Posterior vena cava (tissue), 2 donors: ENCODE data around the gene CFAP299. TPM values are rescaled to one million over a fixed set of nuclear protein-coding genes. Genes with fewer than 3 reads are reported as not detected.

ENCODE experiments used
- DNase-seq: peaks from one replicate; pipeline ENCODE4 v3.0.0-alpha.2; 2020; ENCODE audit warnings: low spot score
- intact Hi-C, 2 donors: fragments of 100-400 bp; cut with DNase I; formaldehyde crosslinking; loops; one replicate each; pipeline versions ENCODE4 v1.14.1 to v1.14.2; 2022 to 2023
- total RNA-seq, 2 donors: library from RNA; stranded (reverse); fragmentation: NEBNext Ultra II Directional; extraction: Animal tissue kit (Norgen Biotek cat#: 25700); gene quantifications; one replicate each; pipeline ENCODE4 v1.2.1, GENCODE V29; 2021
- donor health status: DM: yes; HTN: yes; CAD: no.
- donor health status: DM: yes; HTN: yes; CAD: no.

Gene CFAP299
- total RNA-seq, 2 donors from 2014 or later, result not detected

GRCh38 chr4:80471756-80472155, 136.2 kb downstream of the CFAP299 start:
- intact Hi-C loops, result no loop called here
- no peak for DNase-seq

DNA sequence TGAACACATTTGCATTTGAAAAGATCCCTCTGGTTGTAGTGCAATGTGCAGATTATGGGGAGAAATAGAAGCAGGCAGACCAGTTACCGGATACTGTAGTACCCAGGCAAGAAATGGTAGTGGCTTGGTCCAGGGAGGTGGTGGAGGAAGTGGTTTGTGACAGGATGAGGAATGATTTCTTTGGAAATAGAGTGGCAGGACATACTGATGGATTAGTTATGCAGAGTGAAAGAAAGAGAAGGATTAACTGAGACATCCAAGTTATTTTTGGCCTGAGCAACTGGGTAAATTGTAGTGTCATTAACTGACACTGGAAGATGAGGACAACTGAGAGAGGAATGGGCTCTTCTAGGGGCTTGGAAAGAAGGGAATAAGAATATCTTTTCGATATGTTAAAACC, 139.7 kb downstream of the CFAP299 start:
- no peak for DNase-seq
- intact Hi-C loops, result no loop called here

DNA sequence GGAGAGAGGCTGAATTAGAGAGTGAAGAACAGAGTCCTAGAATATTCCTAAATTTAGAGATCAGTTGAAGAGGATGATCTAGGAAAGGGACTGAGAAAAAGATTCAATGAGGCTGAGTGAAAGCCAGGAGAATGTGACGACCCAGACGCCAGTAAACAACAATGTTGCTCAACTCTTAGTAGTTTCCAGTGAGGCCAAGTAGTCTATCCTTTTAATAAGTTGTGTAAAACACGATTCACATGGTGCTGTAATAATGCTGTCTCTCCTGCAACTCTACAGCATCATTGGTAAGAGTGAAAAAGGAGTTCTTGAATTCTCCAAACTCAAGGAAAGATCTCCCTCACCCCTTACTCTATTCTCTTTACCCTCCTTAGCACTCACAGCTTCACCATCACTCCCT, 140.3 kb downstream of the CFAP299 start:
- intact Hi-C loops, result no loop called here
- no peak for DNase-seq

- intact Hi-C loops, result no loop called here
- DNase-seq, result no peak
Observed at GRCh38 chr4:80484712-80485111, 149.2 kb downstream of the CFAP299 start.

DNA sequence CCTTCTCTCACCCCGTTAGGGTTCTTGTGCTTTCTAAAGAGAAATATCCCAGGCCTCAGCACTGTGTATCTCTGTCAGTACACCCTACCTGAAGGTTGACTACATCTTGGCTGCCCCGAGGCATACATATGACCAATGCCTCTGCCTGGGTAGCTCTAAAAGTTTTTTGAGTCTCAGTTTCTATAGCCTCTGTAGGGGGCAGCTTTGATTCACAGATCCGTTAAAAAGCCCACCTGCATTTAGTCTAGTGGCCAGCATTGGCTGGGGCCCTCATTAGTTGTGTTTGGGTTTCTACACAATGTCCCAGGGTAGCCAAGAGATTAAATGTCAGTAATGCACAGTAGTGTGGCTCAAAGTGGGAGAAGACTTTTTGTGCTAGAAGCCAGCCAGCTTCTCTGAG, 151.1 kb downstream of the CFAP299 start:
- intact Hi-C loops, result no loop called here
- no peak for DNase-seq

DNA sequence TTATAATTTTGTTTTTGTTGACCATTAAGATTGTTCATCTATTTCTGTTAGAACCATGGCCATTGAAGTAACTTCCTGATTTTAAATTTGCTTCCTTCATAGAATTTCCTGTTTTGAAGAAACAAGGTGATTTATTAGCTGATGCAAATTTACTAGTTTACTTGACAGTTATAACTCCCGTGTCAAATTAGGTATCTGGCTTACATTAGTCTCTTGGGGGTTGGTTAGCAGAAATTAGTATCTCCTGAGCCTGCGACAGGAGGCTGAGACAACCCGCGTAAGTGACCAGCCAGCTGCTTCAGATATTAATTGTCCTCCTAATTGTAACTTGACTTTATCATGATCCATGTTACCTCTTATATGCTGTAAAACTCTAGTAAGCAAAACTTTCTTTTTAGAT, 154.3 kb downstream of the CFAP299 start:
- intact Hi-C loops, result no loop called here
- DNase-seq, result no peak

- intact Hi-C loops, result no loop called here
- DNase-seq, result no peak
Observed at GRCh38 chr4:80492761-80493160, 157.2 kb downstream of the CFAP299 start.

- intact Hi-C loops, result no loop called here
- no peak for DNase-seq
Observed at GRCh38 chr4:80495865-80496264, 160.3 kb downstream of the CFAP299 start.

DNA sequence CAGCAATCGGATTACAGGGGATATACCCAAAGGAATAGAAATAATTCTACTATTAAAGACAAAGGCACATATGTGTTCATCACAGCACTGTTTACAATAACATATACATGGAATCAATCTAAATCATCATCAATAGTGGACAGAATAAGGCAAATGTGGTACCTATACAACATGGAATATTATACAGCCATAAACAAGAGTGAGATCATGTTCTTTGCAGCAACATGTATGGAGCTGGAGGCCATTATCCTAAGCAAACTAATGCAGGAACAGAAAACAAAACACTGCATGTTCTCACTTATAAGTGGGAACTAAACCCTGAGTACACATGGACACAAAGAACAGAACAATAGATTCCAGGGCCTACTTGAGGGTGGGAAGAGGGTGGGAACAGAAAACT, 163.2 kb downstream of the CFAP299 start:
- DNase-seq, result no peak
- intact Hi-C loops, result no loop called here

GRCh38 chr4:80500613-80501012, 165.1 kb downstream of the CFAP299 start:
- no peak for DNase-seq
- intact Hi-C loops, result no loop called here

DNA sequence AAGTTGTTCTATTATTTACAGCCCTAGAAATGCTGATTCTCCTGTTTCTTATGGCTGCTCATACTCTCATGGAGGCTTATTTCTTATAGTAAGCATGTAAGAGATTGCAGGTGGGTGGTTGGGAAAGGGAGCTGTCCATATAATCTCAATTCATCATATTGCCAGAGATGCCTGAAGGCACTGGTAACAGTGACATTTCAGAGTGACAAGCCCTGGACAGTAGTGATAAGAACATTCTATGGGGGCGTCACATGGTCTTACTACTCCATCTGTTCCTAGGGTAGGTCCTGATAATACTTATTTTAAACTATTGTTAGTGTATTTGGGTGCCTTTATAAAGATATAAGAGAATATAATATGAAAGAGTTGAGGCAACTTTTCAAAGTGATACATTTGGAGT, 171.5 kb downstream of the CFAP299 start:
- no peak for DNase-seq
- intact Hi-C loops, result no loop called here

DNA sequence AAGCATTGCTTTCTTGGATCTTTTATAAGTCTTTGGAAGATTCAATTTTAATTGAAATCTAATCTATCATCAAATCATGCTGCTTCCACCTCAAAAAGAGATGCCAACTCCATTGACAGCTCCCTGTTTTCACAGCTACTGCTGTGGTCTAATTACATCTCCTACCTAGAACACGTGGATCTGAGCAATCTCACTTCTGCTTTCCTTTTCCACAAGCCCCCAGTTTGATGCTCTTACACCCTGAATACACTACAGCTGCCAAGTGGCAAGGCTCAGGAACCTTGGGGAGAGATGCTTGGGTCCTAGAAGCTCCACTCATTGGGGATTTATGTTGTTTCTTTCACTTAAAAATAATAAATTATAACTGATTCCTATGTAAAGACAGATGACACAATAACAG, 172.0 kb downstream of the CFAP299 start:
- intact Hi-C loops, result no loop called here
- DNase-seq, result no peak

GRCh38 chr4:80515496-80515895, 180.0 kb downstream of the CFAP299 start:
- intact Hi-C loops, result no loop called here
- no peak for DNase-seq

DNA sequence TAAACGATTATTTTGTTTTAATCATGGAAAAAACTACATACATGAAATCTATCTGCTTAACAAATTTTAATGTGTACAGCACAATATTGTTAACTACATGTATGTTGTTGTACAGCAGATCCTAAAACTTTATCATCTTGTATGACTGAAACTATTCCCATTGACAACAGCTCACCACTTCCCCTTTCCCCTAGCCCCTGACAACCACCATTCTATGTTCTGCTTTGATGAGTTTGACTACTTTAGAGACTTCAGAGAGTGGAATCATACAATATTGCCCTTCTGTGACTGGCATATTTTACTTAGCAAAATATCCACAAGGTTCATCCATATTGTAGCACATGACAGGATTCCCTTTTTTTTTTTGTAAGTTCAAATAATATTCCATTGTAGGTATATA, 185.9 kb downstream of the CFAP299 start:
- no peak for DNase-seq
- intact Hi-C loops, result no loop called here

DNA sequence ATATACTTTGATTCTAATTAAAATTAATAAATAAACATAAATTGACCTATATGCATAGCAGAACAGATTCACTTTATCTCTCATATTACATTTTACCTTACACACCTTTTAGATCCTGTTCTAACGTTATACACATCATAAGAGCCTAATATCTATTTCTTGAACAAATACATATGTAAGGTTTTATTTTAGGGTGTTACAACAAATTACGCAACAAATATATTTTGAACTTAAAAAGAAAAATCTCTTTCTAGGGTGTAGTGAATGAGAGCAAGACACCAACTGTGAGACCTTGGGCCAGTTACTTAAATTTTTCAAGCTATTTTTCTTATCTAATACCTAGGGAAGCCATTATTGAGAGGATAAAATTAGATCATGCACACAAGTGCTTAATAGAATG, 191.2 kb downstream of the CFAP299 start:
- intact Hi-C loops, result no loop called here
- no peak for DNase-seq

GRCh38 chr4:80529026-80529425, 193.5 kb downstream of the CFAP299 start:
- DNase-seq, result no peak
- intact Hi-C loops, result no loop called here

DNA sequence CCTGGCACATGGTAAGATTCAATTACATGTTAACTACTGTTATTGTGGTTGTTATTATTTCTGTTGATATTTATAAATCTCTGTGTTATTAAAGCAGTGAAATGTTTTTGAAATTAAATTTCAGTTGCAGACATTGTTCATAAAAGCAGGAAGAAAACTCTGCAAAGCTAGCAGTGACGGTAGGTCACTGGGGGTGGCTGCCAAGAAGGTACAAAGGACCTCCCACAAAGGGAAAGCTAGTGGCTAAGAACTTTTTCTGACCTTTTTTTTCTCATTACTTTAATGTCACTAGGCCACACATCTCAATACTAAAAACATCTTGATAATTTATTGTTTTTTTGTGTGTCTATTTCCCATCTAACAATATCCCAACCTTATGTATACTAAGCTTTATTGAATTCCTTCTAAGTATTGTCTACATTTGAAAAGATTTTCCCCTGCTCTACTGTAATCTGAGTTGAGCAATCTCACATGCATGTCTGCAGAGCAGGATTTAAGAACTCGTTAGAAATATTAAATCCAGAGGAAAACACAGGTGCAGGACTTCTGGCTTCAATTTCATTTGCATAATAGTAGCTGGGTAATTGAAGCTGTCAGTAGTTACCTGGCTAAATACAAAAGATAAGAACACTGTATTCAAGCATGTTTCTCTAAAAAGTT, 197.3 kb downstream of the CFAP299 start:
- no peak for DNase-seq
- intact Hi-C loops, result no loop called here

DNA sequence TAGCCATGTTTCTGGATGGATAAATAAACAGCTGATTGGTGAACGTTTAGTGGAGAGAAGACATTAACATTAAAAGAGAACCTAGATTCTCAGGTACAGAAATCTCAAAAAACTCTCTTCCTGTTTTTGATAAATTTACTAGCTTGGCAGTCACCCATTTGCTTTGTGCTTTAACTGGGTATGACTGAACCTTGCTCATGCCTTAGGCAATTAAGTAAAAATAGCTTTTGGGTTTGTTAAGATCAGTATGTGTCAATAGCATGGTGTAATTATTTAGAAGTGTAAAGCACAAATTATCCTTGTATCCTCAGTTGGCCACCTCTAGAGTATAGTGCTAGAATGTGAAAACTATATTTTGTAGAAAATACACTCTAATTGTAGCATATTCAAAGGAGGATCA, 200.0 kb downstream of the CFAP299 start:
- intact Hi-C loops, result loop anchor here in 1 of 2 donors (5.0 kb wide), 1 partner anchor 1897 kb away; the partner anchor contains the start of genes ENOPH1 and HNRNPDL

DNA sequence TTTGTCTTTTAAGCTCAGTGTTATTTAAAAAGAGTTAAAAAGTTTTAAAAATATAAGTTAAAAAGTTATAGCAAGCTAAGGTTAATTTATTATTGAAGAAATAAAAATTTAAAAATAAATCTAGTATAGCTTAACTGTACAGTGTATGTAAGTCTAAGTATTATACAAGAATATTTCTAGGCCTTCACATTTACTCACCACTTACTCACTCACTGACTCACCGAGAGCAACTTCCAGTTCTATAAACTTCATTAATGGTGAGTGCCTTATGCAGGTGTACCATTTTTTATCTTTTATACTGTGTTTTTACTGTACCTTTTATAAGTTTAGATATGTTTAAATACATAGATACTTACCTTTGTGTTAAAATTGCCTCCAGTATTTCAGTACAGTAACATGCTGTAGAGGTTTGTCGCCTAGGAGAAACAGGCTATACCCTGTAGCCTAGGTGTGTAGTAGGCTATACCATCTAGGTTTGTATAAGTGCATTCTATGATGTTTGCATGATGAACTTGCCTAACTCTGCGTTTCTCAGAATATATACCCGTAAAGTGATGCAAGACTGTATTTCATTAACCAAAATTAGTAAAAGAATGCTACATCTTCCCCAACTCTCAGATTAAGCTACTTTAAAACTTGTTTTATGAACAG, 202.9 kb downstream of the CFAP299 start:
- no peak for DNase-seq

More for the DNA sequence above, 200.0 kb downstream of the CFAP299 start:
- no peak for DNase-seq

GRCh38 chr4:80539190-80539589, 203.7 kb downstream of the CFAP299 start:
- no peak for DNase-seq
- intact Hi-C loops, result loop anchor here in 1 of 2 donors (5.0 kb wide), 1 partner anchor 1893 kb away; the partner anchor contains the start of genes ENOPH1 and HNRNPDL

More for the DNA sequence above, 202.9 kb downstream of the CFAP299 start:
- intact Hi-C loops, result loop anchor here in 1 of 2 donors (5.0 kb wide), 1 partner anchor 1894 kb away; the partner anchor contains the start of genes ENOPH1 and HNRNPDL

DNA sequence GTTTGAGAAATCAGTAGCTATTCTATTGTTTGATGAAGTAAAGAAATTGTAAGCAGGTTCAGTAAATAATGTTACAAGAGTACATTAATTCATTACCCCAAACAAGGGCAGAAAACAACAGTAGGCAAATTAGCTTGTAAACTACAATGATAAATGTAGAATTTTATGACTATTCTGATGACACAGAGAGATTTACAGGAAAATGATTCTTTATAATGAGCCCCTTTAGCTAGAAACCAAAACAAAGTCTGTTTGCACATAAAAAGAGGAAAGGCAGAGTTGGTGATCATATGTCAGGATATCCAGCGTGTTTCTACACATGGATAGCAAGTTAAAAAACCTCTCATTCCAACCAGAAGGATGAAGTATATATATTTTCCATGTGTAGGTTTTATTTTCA, 204.8 kb downstream of the CFAP299 start:
- intact Hi-C loops, result no loop called here
- DNase-seq, result no peak
